Heart left ventricle (tissue), 13 donors: Measurements from ENCODE around the gene BICD1.

Experiments used
- CTCF ChIP-seq, 12 donors: fragments of 200-600 bp; sonication (generic) in 4 of 12; IDR thresholded peaks; one replicate each; pipeline versions ENCODE4 v1.5.0 to v1.8.0; 2018 to 2022; ENCODE audit warnings: antibody characterized with exemption in 12 of 12, mild to moderate bottlenecking in 5 of 12
- POLR2A ChIP-seq, 2 donors: fragments of 450-650 bp; IDR thresholded peaks; one replicate each; pipeline ENCODE4 v1.6.1; 2017; ENCODE audit warnings: antibody characterized with exemption in 2 of 2, mild to moderate bottlenecking in 2 of 2, moderate library complexity in 2 of 2
- donor health status: ischemic (EF 13 %, LVEDD 7.1; RV severe dilation, severe dysfunction).
- donor health status: DM: no; HTN: yes; CAD: no.
- donor health status: DM: no; HTN: no; CAD: no.
- donor health status: ischemic (EF 25% LVEDD 6.9; RV normal size, moderate dysfunction).
- donor health status: ischemic (EF 25% LVEDD 5.7; RV mildly dilated, moderate dysfunction).
- donor health status: ischemic (EF 35%, LVEDD 5.7; RV mildly dilated, moderate dysfunction).
- donor health status: nonischemic (EF 11% LVEDD 7.7; RV severe dilation, severe dysfunction).
- donor health status: DM: yes; HTN: yes; CAD: no.
- donor health status: PGD.
- donor health status: ischemic (EF 29% LVEDD 5.4; RV normal size, mild dysfunction).
- donor health status: nonischemic (EF 23%, LVEDD 6.1; RV moderate dilation, normal function).

GRCh38 chr12:32377344-32378055 is 270.9 kb downstream of the BICD1 start:
- no peak for TF ChIP-seq CTCF (IDR thresholded peaks at IDR 0.05)
- no peak for TF ChIP-seq POLR2A (IDR thresholded peaks at IDR 0.05)
